GM19324 (cell line): ENCODE measurements around the gene MORN1.

ENCODE experiments used
- ATAC-seq: cut with Tn5 transposase; IDR thresholded peaks from one replicate; pipeline ENCODE4 v1.9.1; 2021; ENCODE audit warnings: mild to moderate bottlenecking, moderate library complexity; ENCODE audit not compliant: unreplicated experiment, low FRiP score

Gene MORN1

GRCh38 chr1:2425892-2426291 is 34.5 kb upstream of the MORN1 start:
- no peak for ATAC-seq

- ATAC-seq, result no peak
Observed at GRCh38 chr1:2422523-2422922, 31.2 kb upstream of the MORN1 start.

GRCh38 chr1:2419416-2419815 is 28.1 kb upstream of the MORN1 start:
- no peak for ATAC-seq

DNA sequence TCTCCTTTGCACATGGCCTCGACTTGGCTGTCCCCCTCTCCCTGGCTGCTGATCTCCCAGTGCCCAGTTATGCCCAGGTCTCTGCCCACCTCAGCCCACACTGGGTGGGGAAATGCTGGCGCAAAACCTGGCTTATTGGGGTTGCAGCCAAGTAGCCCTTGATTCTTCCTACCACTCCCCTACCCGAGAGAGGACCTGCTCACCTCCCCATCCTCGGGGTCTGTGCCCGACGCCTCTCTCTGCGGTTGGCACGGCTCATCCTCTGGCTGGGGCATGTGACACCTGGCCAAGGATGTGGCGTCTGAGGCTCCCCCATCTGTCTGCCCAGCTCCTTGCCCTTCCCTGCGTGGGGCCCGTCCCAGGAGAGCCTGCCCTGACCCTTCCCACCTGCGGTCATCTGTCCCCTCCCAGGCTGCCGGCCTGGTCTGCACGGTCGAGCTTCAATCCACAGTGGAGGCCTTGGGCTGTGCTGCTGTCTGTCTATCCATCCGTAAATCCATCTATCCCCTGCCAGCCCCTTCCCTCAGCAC is 27.5 kb upstream of the MORN1 start:
- no peak for ATAC-seq

- no peak for ATAC-seq
Observed at GRCh38 chr1:2417833-2418225, 26.5 kb upstream of the MORN1 start.

- ATAC-seq, result no peak
Observed at GRCh38 chr1:2417083-2417832, 25.9 kb upstream of the MORN1 start.

DNA sequence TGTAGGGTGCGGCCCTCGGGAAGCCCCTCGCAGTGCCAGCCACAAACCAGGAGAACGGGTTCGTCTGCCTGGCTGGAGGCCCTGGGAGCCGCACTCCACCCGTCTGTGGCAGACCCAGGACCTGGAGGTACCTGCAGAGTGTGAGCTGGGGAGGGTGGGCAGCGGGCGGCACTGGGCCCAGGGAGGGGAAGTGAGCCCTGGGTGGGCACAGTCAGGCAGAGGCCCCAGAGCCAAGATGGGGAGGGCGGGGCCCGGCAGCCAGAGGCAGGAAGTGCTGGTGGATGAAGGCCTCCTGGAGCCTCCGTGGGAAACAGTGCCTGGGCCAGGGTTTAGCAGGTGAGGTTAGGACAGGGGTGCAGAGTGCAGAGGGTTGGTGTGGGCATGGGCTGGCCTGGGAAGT is 25.0 kb upstream of the MORN1 start:
- ATAC-seq, result no peak

DNA sequence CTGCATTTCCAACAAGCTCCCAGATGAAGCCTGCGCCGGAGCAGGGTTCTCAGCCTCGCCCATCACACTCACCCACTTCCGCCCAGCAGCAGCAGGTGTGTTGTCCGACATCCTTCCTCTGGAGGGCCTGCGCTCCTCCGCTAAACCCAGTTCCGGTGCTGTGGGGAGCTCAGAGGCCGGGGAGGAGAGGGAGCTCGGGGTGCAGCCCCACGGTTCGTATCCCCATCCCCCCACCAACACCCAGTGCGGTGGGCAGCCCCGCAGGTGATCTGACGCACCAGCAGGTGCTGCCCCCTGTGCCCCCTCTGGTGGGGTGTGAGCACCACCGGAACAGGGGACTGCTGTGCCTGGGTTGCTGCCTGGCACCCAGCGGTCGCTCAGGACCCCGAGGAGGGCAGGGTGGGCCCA is 24.5 kb upstream of the MORN1 start:
- no peak for ATAC-seq

DNA sequence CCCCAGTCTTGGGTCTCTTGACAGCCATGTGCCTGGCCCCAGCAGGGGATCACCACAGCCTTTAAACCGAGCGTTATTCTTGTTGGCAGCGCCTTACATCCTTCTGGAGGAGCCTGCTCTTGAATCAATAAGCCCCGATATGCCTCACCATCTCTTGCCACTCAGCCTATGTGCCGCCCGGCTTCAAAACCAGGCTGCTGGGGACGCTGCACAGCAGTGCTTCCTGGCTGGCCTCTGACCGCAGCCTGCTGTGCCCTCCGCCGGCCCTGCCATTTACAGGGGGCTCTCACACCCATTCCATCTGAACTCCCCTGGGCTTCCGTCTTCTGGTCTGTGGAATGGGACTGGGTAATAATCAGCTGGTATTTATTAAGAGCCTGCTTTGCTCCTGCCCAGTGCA is 24.0 kb upstream of the MORN1 start:
- no peak for ATAC-seq

- no peak for ATAC-seq
Observed at GRCh38 chr1:2414297-2414958, 23.1 kb upstream of the MORN1 start.

GRCh38 chr1:2413495-2414296 is 22.3 kb upstream of the MORN1 start:
- ATAC-seq, result no peak

DNA sequence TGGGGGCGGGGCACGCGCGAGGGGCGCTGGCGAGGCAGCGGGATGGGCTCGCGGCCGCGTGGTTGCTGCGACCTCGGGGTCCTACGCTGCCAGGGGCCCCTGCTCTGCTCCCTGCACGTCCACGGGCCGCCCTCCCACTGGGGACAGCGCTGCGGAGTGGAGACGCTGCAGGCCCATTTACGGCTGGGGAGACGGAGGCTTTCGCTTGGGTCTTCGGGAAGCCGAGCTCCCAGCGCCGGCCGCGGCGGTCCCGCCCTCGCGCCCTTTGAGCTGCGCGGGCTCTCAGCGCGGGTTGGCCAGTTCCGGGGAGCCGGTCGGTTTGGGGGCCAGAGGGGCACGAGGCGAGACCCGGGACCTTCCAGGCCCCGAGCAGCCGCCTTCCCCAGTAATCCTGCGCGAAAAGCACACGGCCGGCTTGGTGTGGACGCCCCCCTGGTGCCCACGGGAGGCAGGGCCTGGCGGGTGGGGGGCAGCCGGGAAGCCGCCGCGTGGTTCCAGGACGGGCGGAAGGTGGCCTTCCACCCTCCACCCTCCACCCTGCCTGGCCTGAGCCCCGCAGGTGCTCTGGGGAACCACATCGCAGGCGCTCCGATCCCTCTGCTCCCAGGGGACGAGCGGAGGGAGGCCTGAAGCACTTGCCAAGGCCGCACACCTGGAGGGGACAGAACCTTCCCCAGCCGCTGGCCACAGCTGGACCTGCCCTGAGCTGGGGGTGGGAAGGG is 21.6 kb upstream of the MORN1 start:
- ATAC-seq, result peak; percentile 26

- peak; percentile 87 for ATAC-seq
Observed at GRCh38 chr1:2412395-2412772, 21.0 kb upstream of the MORN1 start, which contains the start of gene PEX10. Gene PEX10 (minus strand): TSS chr1:2412564. CDS start chr1:2412502, 62 bp downstream.

GRCh38 chr1:2411801-2412394 is 20.5 kb upstream of the MORN1 start:
- peak; percentile 39 for ATAC-seq

GRCh38 chr1:2409745-2410144 is 18.4 kb upstream of the MORN1 start:
- no peak for ATAC-seq

- ATAC-seq, result no peak
Observed at GRCh38 chr1:2408859-2409276, 17.5 kb upstream of the MORN1 start.

DNA sequence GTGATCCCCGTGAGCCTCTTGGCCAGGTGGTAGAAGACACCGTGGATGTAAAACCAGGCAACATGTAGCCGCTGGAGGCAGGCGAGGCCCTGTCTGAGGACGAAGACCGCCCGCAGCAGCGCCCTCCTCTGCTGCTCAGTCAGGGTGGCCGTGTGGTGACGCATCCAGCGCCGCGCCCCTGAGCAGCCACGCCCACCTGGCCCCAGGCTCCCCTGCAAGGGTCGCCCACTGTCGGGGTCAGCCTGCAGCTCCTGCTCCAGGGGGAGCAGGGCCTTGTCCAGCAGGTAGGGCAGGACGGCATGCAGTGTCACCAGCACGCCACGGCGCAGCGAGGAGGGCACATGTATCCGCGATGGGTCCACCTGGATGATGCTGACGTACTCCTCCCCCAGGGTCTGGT is 17.1 kb upstream of the MORN1 start:
- ATAC-seq, result no peak

GRCh38 chr1:2407991-2408275 is 16.6 kb upstream of the MORN1 start:
- no peak for ATAC-seq

DNA sequence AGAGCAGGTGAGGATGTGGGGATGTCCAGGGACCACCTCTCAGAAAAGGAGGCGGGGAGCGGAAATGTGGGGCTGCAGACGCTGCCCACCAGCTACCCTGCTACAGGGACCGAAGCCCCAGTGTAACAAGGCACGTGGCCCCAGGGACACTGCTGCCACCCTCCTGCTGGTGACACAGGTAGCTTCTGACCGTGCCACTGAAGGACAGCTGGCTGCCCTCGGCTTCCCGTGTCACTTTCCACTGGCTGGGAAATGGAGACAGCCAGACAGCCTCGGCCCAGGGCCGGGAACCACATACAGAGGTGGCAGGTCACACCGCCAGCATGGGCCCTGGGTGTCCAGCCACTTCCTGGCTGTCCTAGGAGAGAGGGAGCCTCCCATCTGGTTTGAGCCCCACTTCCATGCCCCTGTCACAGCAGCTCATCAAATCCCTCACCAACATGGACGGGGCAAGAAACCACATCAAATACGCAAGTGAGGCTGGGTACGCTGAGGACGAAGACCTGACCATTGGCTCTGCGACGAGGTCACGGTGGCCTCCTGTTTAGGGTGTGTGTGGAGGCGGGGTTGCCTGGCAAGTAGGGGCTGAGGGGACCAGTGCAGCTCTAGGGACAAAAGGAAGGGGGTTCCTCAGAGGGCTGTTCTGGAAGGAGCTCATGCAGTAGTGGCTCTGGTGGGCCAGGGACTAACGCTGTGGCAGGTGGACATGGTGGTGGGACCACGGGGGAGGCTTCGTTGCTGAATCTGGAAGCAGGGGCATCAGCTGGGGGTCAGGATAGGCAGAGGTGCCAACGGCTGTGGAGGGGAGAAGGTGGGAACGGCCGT is 16.0 kb upstream of the MORN1 start:
- ATAC-seq, result no peak
